IPS-18c (cell line): ENCODE results near the gene CFLAR.

ENCODE experiments used
- H3K4me3 ChIP-seq: 2 replicates; pipeline ENCODE4 v1.7.0; 2013; ENCODE audit warnings: low read depth, mild to moderate bottlenecking, low read length, moderate library complexity; ENCODE audit not compliant: insufficient read depth
- H3K9me3 ChIP-seq: one replicate; pipeline ENCODE4 v1.6.1; 2013; ENCODE audit warnings: mild to moderate bottlenecking, low read length, moderate library complexity; ENCODE audit not compliant: control insufficient read depth, insufficient read depth

The CFLAR gene

DNA sequence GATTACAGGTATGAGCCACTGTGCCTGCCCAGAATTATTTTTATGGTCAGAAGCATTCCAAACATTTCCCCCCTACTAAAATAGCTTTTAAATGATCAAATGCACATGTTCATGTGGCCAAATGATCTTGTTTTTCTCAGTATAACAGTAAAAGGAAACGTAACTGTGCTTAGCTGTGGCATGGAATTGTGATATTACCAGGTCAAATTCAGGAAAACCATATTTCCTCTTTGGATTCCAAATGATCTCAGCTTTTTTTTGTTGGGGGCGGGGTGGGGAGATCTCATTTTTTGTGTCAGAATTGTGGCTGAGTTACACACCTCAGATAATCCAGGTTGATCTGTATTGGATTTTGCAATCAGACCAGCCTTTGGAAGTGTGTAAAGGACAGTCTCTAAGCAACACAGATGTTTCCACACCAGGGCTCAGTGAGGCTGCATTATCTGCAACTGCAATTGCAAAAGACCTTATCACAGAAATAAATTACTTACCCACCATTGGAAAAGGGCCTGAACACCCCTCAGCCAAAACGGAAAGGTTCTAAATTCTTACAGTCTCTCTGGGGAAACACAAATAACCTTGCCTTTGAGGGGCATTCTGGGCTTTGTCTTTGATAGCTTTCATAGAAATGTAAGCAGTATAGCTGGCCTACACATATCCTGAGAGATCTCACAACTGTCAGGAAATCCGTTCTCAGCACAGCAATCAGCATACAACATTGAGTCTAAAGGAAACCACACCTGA lies 75.3 kb downstream of the CFLAR start:
- H3K4me3 ChIP-seq: no peak overlapping the region

DNA sequence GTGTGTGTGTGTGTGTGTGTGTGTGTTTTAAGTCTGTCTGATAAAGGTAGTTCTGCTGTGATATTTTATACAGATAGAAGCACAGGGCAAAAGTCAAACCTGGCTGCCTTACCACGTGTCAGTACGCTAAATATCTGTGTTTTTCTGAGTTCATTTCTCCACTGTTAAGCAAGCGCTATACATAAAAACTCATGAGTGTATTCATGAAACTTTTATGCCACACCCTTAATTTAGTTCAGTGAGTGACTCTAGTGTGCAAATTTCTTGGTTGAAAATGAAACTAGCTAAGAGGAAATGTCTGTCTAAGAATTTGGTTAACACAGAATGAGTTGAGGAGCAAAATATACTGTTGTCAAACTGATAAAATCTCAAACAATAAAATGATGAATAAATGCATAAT lies 78.1 kb downstream of the CFLAR start:
- Histone ChIP-seq H3K9me3 (no peaks in the 10 kb centered on the region), H3K4me3 (no peak overlapping the region)

More for the DNA sequence above, 75.3 kb downstream of the CFLAR start:
- H3K9me3 ChIP-seq: no peaks in the 10 kb centered on the region

GRCh38 chr2:201195331-201195730 lies 79.4 kb downstream of the CFLAR start:
- H3K9me3 ChIP-seq: no peaks in the 10 kb centered on the region
- H3K4me3 ChIP-seq: no peak overlapping the region

DNA sequence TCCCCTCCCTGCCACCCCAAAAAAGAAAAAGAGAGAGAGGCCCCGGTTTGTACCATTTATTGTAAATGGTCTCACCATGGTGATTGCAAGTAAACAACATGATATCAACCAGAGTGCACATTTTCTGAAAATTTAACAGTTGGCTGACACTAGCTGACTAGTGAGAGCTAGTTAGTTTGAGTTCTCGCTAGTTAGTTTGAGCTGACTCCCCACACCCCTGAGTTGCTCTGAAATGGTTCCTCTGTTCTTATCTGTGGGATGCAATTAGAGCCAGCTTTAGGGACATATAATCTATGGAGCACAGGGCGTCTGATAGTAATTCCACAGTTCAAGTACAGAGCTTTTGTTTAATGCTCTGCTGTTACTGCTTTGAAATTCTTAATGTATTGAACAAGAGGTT lies 80.0 kb downstream of the CFLAR start:
- no peaks in the 10 kb centered on the region for H3K9me3 ChIP-seq
- no peak overlapping the region for H3K4me3 ChIP-seq

- no peaks in the 10 kb centered on the region for H3K9me3 ChIP-seq
- H3K4me3 ChIP-seq: no peak overlapping the region
These were observed 80.8 kb downstream of the CFLAR start for GRCh38 chr2:201196803-201197202.

DNA sequence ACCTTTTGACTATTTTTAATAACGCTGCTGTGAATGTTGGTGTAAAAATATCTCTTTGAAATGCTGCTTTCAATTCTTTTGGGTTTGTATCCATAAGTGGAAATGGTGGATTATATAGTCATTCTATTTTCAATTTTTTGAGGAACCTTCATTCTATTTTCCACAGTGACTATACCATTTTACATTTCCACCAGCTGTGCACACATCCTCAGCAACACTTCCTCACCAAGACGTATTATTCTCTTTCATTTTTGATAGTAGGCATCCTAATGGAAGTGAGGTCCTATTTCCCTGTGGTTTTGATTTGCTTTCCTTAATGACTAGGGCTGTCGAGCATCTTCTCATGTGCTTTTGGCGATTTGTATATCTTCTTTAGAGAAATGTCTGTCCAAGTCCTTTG lies 81.8 kb downstream of the CFLAR start:
- Histone ChIP-seq H3K9me3 (no peaks in the 10 kb centered on the region), H3K4me3 (no peak overlapping the region)

DNA sequence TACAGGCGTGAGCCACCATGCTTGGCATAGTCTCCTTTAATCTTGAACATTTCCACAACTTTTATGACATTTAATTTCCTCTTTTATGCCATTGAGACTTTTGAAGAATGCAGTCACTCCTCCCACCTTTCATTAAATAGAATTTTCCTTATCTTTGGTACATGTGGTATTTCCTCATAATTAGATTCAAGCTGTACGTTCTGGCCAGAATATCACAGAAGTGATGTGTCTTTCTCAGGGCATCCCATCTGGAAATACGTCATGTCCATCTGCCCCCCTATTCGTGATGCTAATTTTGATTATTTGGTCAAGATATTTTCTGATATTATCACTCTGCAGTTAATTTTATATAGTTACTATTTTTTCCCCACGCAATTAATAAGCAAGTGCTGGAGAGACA lies 83.9 kb downstream of the CFLAR start:
- Histone ChIP-seq H3K4me3 (no peak overlapping the region), H3K9me3 (no peaks in the 10 kb centered on the region)

DNA sequence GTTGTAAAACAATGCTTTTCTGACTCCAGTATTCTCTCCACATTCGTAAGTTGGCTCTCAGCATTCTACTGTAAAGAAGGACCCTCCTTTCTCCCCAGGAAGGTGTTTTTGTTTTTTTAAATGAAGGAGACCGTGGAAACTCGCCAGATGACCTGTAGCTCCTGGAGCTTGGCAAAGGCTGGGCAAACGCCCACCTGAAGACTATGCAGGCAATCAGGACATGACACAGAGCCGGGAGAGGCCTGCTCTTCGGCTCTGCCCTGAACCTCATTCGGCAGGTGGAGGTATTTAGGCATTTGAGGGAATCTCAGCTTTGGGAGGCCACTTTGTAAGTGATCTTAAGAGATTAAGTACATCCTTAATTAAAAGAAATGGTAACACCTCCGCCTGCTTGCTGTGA lies 84.4 kb downstream of the CFLAR start:
- H3K9me3 ChIP-seq: no peaks in the 10 kb centered on the region
- H3K4me3 ChIP-seq: no peak overlapping the region

- no peak overlapping the region for H3K4me3 ChIP-seq
- no peaks in the 10 kb centered on the region for H3K9me3 ChIP-seq
These were observed 85.4 kb downstream of the CFLAR start for GRCh38 chr2:201201371-201201770.

DNA sequence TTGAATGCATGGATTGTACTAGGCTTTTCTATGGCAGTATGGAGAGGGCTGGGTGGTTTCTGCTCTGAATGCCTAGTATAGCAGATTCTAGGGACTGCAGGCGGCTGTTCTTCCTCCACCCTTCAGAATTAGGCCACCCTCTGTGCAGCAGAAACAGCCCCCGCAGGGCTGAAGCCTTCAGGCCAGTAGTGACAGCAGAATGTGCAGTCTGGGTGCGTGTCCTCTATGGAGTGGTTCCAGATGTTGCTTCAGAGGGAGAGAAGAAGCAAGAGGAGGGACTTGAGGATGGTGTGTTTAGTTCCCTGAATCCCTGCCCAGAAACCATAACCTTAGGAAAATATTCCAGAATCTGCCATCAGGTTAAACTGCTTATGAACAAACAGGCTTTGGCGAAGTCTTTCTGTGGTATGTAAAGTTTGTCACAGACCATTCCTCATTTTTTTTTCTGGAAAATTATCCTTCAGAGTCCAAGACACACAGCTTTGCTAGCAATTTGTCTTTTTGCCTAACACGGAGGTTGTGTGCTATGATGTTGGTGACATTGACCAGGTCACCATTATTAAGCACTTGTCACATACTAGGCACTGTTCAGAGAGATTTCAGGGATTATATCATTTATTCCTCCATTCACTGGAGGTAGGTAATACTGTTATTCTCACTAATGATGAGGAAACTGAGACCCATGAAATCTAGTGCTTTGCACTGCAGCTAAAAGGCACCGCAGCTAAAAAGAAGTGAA lies 88.1 kb downstream of the CFLAR start:
- no peak overlapping the region for H3K4me3 ChIP-seq

DNA sequence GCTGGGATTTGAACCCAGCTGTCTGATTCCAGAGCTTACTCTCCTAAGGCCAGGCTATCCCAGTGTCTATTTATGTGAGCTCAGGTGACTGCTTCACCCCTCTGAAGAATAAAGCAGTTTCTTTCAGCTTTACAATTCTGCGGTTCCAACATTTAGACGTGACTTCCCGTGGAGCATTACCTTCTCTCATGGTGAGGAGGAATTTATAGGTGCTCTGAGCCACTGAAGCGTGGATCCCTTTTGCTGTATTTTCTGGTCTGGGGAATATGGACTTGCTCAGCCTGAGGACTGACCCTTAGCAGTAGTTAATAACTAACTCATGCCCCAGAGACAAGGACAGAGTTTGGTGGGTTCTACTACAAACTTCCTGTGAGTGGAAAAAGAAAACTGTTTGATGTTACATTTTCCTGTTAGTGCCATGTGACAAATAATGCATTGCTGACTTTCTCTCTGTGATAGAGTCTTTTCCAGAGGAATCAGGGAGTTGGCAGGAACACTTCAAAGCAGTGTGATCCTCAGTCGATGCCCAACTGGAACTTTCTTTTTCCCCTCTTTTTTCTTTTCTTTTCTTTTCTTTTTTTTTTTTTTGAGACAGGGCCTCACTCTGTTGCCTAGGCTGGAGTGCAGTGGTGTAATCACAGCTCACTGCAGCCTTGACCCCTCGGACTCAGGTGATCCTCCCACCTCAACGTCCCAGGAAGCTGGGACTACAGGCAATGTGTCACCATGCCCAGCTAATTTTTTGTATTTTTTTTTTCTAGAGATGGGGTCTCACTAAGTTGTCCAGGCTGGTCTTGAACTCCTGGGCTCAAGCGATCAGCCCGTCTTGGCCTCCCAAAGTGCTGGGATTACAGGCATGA lies 88.9 kb downstream of the CFLAR start:
- no peak overlapping the region for H3K4me3 ChIP-seq
- H3K9me3 ChIP-seq: no peaks in the 10 kb centered on the region

More for the DNA sequence above, 88.1 kb downstream of the CFLAR start:
- no peaks in the 10 kb centered on the region for H3K9me3 ChIP-seq

DNA sequence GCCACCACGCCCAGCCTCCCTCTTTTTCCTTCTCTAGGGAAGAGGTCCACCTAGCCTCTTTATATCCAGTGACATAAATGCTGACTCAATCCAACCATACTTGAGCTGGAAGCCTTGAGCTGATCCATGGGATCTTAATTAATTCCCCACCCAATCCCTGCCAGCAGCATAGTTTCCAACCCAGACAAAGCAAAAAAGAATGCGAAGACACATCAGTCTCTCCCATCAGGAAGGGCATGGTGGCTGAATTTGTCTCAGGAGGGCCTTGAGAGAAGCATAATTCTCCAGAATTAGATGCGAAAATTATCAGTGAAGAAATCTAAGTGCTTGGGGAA lies 89.5 kb downstream of the CFLAR start:
- no peaks in the 10 kb centered on the region for H3K9me3 ChIP-seq
- no peak overlapping the region for H3K4me3 ChIP-seq

GRCh38 chr2:201208563-201209252 lies 92.7 kb downstream of the CFLAR start:
- Histone ChIP-seq H3K4me3 (no peak overlapping the region), H3K9me3 (no peaks in the 10 kb centered on the region)

- no peak overlapping the region for H3K4me3 ChIP-seq
These were observed 100.0 kb downstream of the CFLAR start for GRCh38 chr2:201215963-201216362.

DNA sequence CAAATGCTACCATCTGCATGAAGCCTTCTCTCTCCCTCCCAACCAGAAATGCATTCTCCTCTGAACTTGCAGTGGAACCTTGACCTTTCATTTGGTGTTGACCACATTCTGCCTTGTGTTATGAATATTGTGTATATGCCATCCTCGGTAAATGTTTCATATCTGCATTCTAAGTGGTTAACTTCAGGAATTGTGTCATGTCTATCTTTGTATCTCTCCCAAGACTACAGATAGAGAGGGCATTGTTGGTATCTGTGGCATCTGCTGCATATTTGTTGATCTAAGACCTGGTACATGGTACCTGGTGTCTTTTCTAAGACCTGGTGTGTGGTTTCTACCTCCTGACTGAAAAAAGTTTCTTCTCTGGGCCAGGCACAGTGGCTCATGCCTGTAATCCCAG lies 101.0 kb downstream of the CFLAR start:
- no peak overlapping the region for H3K4me3 ChIP-seq
- no peaks in the 10 kb centered on the region for H3K9me3 ChIP-seq

More at GRCh38 chr2:201215963-201216362, 100.0 kb downstream of the CFLAR start:
- H3K9me3 ChIP-seq: no peaks in the 10 kb centered on the region

DNA sequence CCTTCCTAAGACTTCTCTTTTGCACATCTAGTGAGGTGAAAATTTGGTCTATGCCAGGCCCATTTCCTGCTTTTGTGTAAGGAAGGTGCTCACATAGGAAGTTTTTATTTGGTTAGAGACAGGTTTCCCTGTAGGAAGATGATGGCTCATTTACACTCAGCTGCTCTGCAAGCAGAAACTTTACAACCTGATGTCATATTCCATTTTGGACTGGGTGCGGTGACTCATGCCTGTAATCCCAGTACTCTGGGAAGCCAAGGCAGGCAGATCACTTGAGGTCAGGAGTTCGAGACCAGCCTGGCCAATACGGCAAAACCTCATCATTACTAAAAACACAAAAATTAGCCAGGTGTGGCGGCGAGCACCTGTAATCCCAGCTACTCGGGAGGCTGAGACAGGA lies 102.8 kb downstream of the CFLAR start:
- Histone ChIP-seq H3K9me3 (no peaks in the 10 kb centered on the region), H3K4me3 (no peak overlapping the region)

GRCh38 chr2:201219328-201220096 lies 103.5 kb downstream of the CFLAR start:
- H3K4me3 ChIP-seq: no peak overlapping the region
- H3K9me3 ChIP-seq: no peaks in the 10 kb centered on the region
